ENCODE results near the gene ZAR1L.

- no peak for TF ChIP-seq POLR2A (IDR thresholded peaks at IDR 0.05; ENCODE audit: low read length)
- TF ChIP-seq GATA1 (IDR thresholded peaks at IDR 0.05; ENCODE audit: low read depth, low read length), result no peak
Measured at GRCh38 chr13:32305646-32306045, 9.5 kb downstream of the ZAR1L start.
